GM12878 (cell line): Measurements from ENCODE around the gene BCAS3. TPM values are rescaled to one million over a fixed set of nuclear protein-coding genes. Genes with fewer than 3 reads are reported as not detected.

Source experiments
- ATAC-seq: fragments of 200-7000 bp; cut with Tn5 transposase; 3 replicates; pipeline ENCODE4 v1.9.1; 2020; ENCODE audit warnings: mild to moderate bottlenecking, moderate library complexity
- BruUV-seq: library from RNA; stranded (reverse); fragments of 400-500 nt; replicated peaks from 2 replicates; lab custom pipeline; 2021; lab: Mats Ljungman, UMichigan
- CTCF ChIA-PET: fragments of 300-600 bp; sonication (Branson Sonifier 250); formaldehyde crosslinking; extraction: SDS; loops from one replicate; lab custom pipeline; 2021; ENCODE audit warnings: inconsistent platforms; lab: Yijun Ruan, JAX
- POLR2A ChIA-PET: fragments of 350-600 bp; formaldehyde crosslinking; extraction: SDS; loops from one replicate; lab custom pipeline; 2021; ENCODE audit warnings: inconsistent platforms; lab: Charles Lee
- RAD21 ChIA-PET: fragments of 300-600 bp; sonication (Branson Sonifier 250); formaldehyde crosslinking; loops from one replicate; lab custom pipeline; 2023; ENCODE audit warnings: antibody characterized with exemption; ENCODE audit not compliant: unreplicated experiment; lab: Charles Lee
- SMC1A ChIA-PET: fragments of 300-600 bp; sonication (Branson Sonifier 250); formaldehyde crosslinking; loops from one replicate; lab custom pipeline; 2023; ENCODE audit not compliant: unreplicated experiment, uncharacterized antibody; lab: Charles Lee
- DNase-seq: peaks from one replicate; pipeline ENCODE4 v3.0.0-alpha.2; 2011; ENCODE audit warnings: low read depth, low spot score
- FAIRE-seq: peaks from 3 replicates; lab custom pipeline; 2011; peaks lifted over from hg19 to GRCh38; lab: Jason Lieb, UNC
- H2AFZ ChIP-seq: 2 replicates; pipeline ENCODE4 v1.6.0; 2011; ENCODE audit warnings: low read depth, low read length, control low read depth; ENCODE audit not compliant: control insufficient read depth
- H3K27ac ChIP-seq: 2 replicates; pipeline ENCODE4 v1.5.1; 2011; ENCODE audit warnings: control low read depth; ENCODE audit not compliant: control insufficient read depth, insufficient read depth
- H3K27me3 ChIP-seq, 2 experiments: replicated peaks in 1 of 2; 2 replicates each; pipeline versions ENCODE4 v1.6.0 to v1.6.1; 2011; ENCODE audit warnings: low read length in 1 of 2; ENCODE audit not compliant: control insufficient read depth in 2 of 2, insufficient read depth in 2 of 2
- H3K36me3 ChIP-seq, 2 experiments: 2 replicates each; pipeline ENCODE4 v1.5.1; 2011; ENCODE audit warnings: low read length in 1 of 2; ENCODE audit not compliant: control insufficient read depth in 2 of 2, insufficient read depth in 2 of 2
- H3K4me1 ChIP-seq: 2 replicates; pipeline ENCODE4 v1.6.1; 2011; ENCODE audit warnings: mild to moderate bottlenecking, low read length, moderate library complexity, mixed read lengths; ENCODE audit not compliant: control insufficient read depth, insufficient read depth
- H3K4me2 ChIP-seq: 2 replicates; pipeline ENCODE4 v1.6.0; 2011; ENCODE audit warnings: control low read depth; ENCODE audit not compliant: control insufficient read depth, insufficient read depth
- H3K4me3 ChIP-seq: fragments of 200-600 bp; sonication (generic); 2 replicates; pipeline ENCODE4 v1.5.1; 2016
- H3K79me2 ChIP-seq: 2 replicates; pipeline ENCODE4 v1.6.0; 2011; ENCODE audit warnings: low read length; ENCODE audit not compliant: control insufficient read depth, insufficient read depth
- H3K9ac ChIP-seq: 2 replicates; pipeline ENCODE4 v1.8.0; 2011; ENCODE audit warnings: low read length, control low read depth, mixed read lengths; ENCODE audit not compliant: control insufficient read depth, insufficient read depth
- H3K9me3 ChIP-seq: replicated peaks from 3 replicates; pipeline ENCODE4 v1.5.1; 2011; ENCODE audit warnings: mild to moderate bottlenecking, low read length; ENCODE audit not compliant: control insufficient read depth, insufficient read depth
- H4K20me1 ChIP-seq: 2 replicates; pipeline ENCODE4 v1.6.0; 2011; ENCODE audit not compliant: control insufficient read depth, insufficient read depth
- BACH1 ChIP-seq: fragments of 450-650 bp; IDR thresholded peaks from 2 replicates; pipeline ENCODE4 v1.6.1; 2017; ENCODE audit warnings: mild to moderate bottlenecking, borderline replicate concordance
- CEBPB ChIP-seq, 2 experiments: fragments of 150-350 bp in 1 of 2; IDR thresholded peaks; 2 replicates each; pipeline ENCODE4 v1.6.1; 2012 to 2014; ENCODE audit warnings: low read depth in 2 of 2, low read length in 2 of 2, borderline replicate concordance in 1 of 2, inconsistent platforms in 1 of 2
- CHD2 ChIP-seq: IDR thresholded peaks from 2 replicates; pipeline ENCODE4 v1.6.1; 2011; ENCODE audit warnings: low read depth, low read length, improper control_type of control experiment, borderline replicate concordance
- EZH2 ChIP-seq: IDR thresholded peaks from 2 replicates; pipeline ENCODE4 v1.6.1; 2012; ENCODE audit warnings: low read depth, mild to moderate bottlenecking, control low read depth, inconsistent platforms, low read length, borderline replicate concordance; ENCODE audit not compliant: control insufficient read depth
- IKZF2 ChIP-seq, 2 experiments: fragments of 450-650 bp; IDR thresholded peaks; 2 replicates each; pipeline ENCODE4 v1.6.1; 2017; ENCODE audit warnings: mild to moderate bottlenecking in 2 of 2, moderate library complexity in 2 of 2
- MEF2A ChIP-seq: IDR thresholded peaks from 2 replicates; pipeline ENCODE4 v1.6.1; 2011; ENCODE audit warnings: low read depth, mild to moderate bottlenecking, low read length, moderate library complexity; ENCODE audit not compliant: insufficient read depth
- MYC ChIP-seq: IDR thresholded peaks from 2 replicates; pipeline ENCODE4 v1.6.1; 2011; ENCODE audit warnings: mild to moderate bottlenecking, low read length, moderate library complexity, inconsistent platforms; ENCODE audit not compliant: insufficient read depth, insufficient replicate concordance, insufficient read length, severe bottlenecking
- NR2C2 ChIP-seq: IDR thresholded peaks from 2 replicates; pipeline ENCODE4 v1.6.1; 2011; ENCODE audit warnings: borderline replicate concordance, low read depth; ENCODE audit not compliant: control insufficient read depth, insufficient read length
- RELB ChIP-seq: fragments of 450-650 bp; IDR thresholded peaks from 2 replicates; pipeline ENCODE4 v1.6.1; 2017; ENCODE audit warnings: low read depth, mild to moderate bottlenecking, moderate library complexity
- RFX5 ChIP-seq: IDR thresholded peaks from 2 replicates; pipeline ENCODE4 v1.6.1; 2011; ENCODE audit warnings: low read depth, low read length, improper control_type of control experiment
- SPI1 ChIP-seq: IDR thresholded peaks from 2 replicates; pipeline ENCODE4 v1.6.1; 2011; ENCODE audit warnings: low read depth, mild to moderate bottlenecking, low read length, moderate library complexity, borderline replicate concordance; ENCODE audit not compliant: insufficient read depth
- SUPT20H ChIP-seq: IDR thresholded peaks from 2 replicates; pipeline ENCODE4 v1.6.1; 2011; ENCODE audit warnings: low read depth, mild to moderate bottlenecking, low read length, moderate library complexity, borderline replicate concordance; ENCODE audit not compliant: control insufficient read depth
- TCF12 ChIP-seq: IDR thresholded peaks from 2 replicates; pipeline ENCODE4 v1.6.1; 2011; ENCODE audit warnings: low read depth, mild to moderate bottlenecking, low read length
- TCF7 ChIP-seq: IDR thresholded peaks from 2 replicates; pipeline ENCODE4 v1.6.1; 2014; ENCODE audit warnings: antibody characterized with exemption, borderline replicate concordance
- YBX1 ChIP-seq: fragments of 450-650 bp; IDR thresholded peaks from 2 replicates; pipeline ENCODE4 v1.6.1; 2016; ENCODE audit warnings: antibody characterized with exemption
- ZBED1 ChIP-seq: IDR thresholded peaks from 2 replicates; pipeline ENCODE4 v1.6.1; 2016; ENCODE audit warnings: borderline replicate concordance
- ZNF217 ChIP-seq: fragments of 450-650 bp; IDR thresholded peaks from 2 replicates; pipeline ENCODE4 v1.6.1; 2017; ENCODE audit warnings: antibody characterized with exemption, mild to moderate bottlenecking
- WGBS: methylation state at CpG from one replicate; pipeline ENCODE4 v1.1.6; 2016; ENCODE audit warnings: low lambda C conversion rate; ENCODE audit not compliant: insufficient replicate concordance, insufficient coverage; ENCODE audit errors: missing lambda C conversion rate; 5-methylcytosine and 5-hydroxymethylcytosine counted together
- in situ Hi-C: fragments of 300-500 bp; cut with MboI; formaldehyde crosslinking; loops from 9 replicates; pipeline ENCODE4 v1.14.3; 2018; ENCODE audit warnings: mixed read lengths
- intact Hi-C: fragments of 100-400 bp; cut with micrococcal nuclease; formaldehyde crosslinking; loops from one replicate; pipeline ENCODE4 v1.14.2; 2022; ENCODE audit not compliant: unreplicated experiment
- polyA plus RNA-seq, 11 experiments: library from polyadenylated mRNA; depleted of rRNA in 4 of 11; unstranded in 6 of 11; stranded (reverse) in 5 of 11; fragments of >200 nt; fragmentation: Nextera tagmentation in 4 of 11; fragmentation: Illumina TruSeq in 1 of 11; extraction: Ambion mirVana in 4 of 11; extraction: Trizol in 1 of 11; gene quantifications; 1 replicate in 1 of 11; 2 replicates in 10 of 11; pipeline versions ENCODE4 v1.2.1 to v1.2.3, GENCODE V29; 2011 to 2016; ENCODE audit warnings: inconsistent platforms in 2 of 11, missing spikeins in 2 of 11, low read depth in 1 of 11
- total RNA-seq, 4 experiments: library from RNA; depleted of rRNA in 3 of 4; stranded (reverse); fragments of >200 nt in 3 of 4; fragmentation: Illumina TruSeq in 1 of 4; extraction: Trizol in 1 of 4; gene quantifications; 2 replicates each; pipeline versions ENCODE4 v1.2.1 to v1.2.3, GENCODE V29; 2013 to 2021

BCAS3 gene
- total and polyA plus RNA-seq, 10 of the 15 experiments (the other 5 are each of a cell fraction or from before 2014, with no cell fraction given) = 2.1 to 11.0 (median 6.6) TPM

- TF ChIP-seq TCF7 = no peak
- no peak for TF ChIP-seq MYC
- no peak for TF ChIP-seq ZBED1
- no peak for TF ChIP-seq MEF2A
- no peak for TF ChIP-seq RELB
- no peak for TF ChIP-seq SUPT20H
- TF ChIP-seq TCF12 = no peak
- no peak for TF ChIP-seq CEBPB (IDR thresholded peaks at IDR 0.05; ENCODE audit: borderline replicate concordance in 1 of 2, low read depth in 2 of 2, low read length in 2 of 2)
- no peak for TF ChIP-seq NR2C2
- TF ChIP-seq EZH2 = no peak
- TF ChIP-seq RFX5 = no peak
- TF ChIP-seq ZNF217 = no peak
- no peak for TF ChIP-seq SPI1
- no peak for TF ChIP-seq BACH1
- TF ChIP-seq CHD2 = no peak
- no peak for TF ChIP-seq IKZF2 (IDR thresholded peaks at IDR 0.05)
- TF ChIP-seq YBX1 = no peak
- TF ChIP-seq, all 136 proteins: peak for 0
- Histone ChIP-seq H3K27ac (no peak overlapping the region), H3K4me2 (no peak overlapping the region), H4K20me1 (no peaks in the 10 kb centered on the region), H3K9me3 (no peaks in the 10 kb centered on the region; the same call in 2 of the 3 replicates), H3K27me3 (no peaks in the 10 kb centered on the region), H3K4me3 (no peak overlapping the region), H2AFZ (no peak overlapping the region), H3K4me1 (no peaks in the 10 kb centered on the region), H3K9ac (no peak overlapping the region), H3K79me2 (no peaks in the 10 kb centered on the region), H3K36me3 (no peaks in the 10 kb centered on the region)
- no peak for DNase-seq
- ChIA-PET POLR2A (no interaction called here), SMC1A (no interaction called here), RAD21 (no interaction called here), CTCF (no interaction called here)
- FAIRE-seq = no peak
- in situ Hi-C loops (no loop called here), intact Hi-C loops (no loop called here)
- BruUV-seq = no TSS peak
- no peak for ATAC-seq
- 74% methylated on average over 2 of the region's 2 CpGs for WGBS
Observed at GRCh38 chr17:60901806-60902205, 224.2 kb downstream of the BCAS3 start.
